ENCODE results near the gene ARCN1.

ARCN1 gene

DNA sequence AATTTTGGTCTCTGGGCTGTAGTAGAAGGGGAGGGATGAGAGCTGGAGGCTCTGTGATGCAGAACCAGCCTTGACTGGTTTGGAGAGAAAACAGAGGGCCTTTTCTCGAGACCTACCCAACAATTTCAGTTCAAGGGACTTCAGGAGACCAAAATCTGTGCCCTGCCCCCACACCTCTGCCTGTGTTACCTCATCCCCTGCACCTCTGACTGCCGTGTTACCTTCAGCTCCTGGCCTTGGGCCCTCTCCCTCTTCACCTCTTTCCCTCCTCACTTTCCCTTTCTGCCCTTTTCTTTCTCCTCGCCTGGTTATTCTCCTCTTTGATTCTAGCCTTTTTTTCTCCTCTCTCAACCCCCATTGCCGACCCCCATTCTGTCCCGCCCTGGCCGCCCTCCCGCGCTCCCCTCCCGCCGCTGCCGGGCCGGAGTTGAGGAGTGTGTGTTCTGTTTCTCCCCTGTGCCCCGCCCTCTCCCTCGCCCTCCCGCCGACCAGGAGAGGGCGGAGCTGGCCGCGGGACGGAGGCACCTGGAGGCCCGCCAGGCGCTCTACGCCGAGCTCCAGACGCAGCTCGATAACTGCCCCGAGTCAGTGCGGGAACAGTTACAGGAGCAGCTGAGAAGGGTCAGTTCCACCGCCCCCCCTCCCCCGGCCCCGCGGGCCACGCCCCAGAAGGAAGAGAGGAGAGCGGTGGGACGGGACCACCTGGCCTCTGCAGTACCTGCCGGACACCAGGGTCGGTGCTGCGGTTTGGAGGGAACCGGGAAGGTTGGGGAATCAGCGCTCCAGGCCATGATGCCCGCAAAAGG is 62.4 kb downstream of the ARCN1 start:
- Histone ChIP-seq H3K14ac (ENCODE audit: low read length in 2 of 2) (no peak overlapping the region), H3K79me1 (replicated peaks; ENCODE audit: low read length, poor library complexity, severe bottlenecking) (peaks cover 47% of the 10 kb centered on the region), H2BK120ac (ENCODE audit: low read depth, low read length) (no peak overlapping the region), H3K9me3 (ENCODE audit: control insufficient read depth, low read length) (no peaks in the 10 kb centered on the region), H4K8ac (ENCODE audit: low read length) (no peak overlapping the region), H3K4ac (ENCODE audit: low read depth in 1 of 2, low read length in 2 of 2) (peak overlapping the region in 1 of 2 experiments; percentile 38), H3K27me3 (ENCODE audit: control insufficient read depth in 1 of 2, insufficient read depth in 1 of 2, low read length in 2 of 2) (no peaks in the 10 kb centered on the region), H2BK5ac (ENCODE audit: low read depth, low read length, poor library complexity, severe bottlenecking) (no peak overlapping the region), H3K23ac (ENCODE audit: low read length in 2 of 2) (no peak overlapping the region), H2BK15ac (ENCODE audit: low read depth, poor library complexity, severe bottlenecking) (no peak overlapping the region), H2BK12ac (ENCODE audit: low read length in 2 of 2) (no peak overlapping the region), H3K4me1 (ENCODE audit: control insufficient read depth, insufficient read depth, low read depth, low read length) (peaks cover 33% of the 10 kb centered on the region), H3K27ac (ENCODE audit: low read length, poor library complexity, severe bottlenecking) (no peak overlapping the region), H4K91ac (ENCODE audit: low read length) (peak overlapping the region; percentile 45), H3K9ac (ENCODE audit: low read length) (peak overlapping the region; percentile 78), H2AFZ (ENCODE audit: low read depth, low read length) (no peak overlapping the region), H3K4me3 (ENCODE audit: insufficient read depth in 1 of 2, low read depth in 1 of 2, low read length in 2 of 2) (peak overlapping the region in 1 of 2 experiments; percentile 40), H3K18ac (ENCODE audit: low read depth in 1 of 2, low read length in 2 of 2) (peak overlapping the region; percentile 37 to 41), H2AK5ac (ENCODE audit: low read length, severe bottlenecking) (no peak overlapping the region), H3K36me3 (ENCODE audit: control insufficient read depth in 1 of 2, insufficient read depth in 2 of 2, low read depth in 1 of 2, low read length in 2 of 2) (peaks cover 82 to 94% of the 10 kb centered on the region in 2 experiments), H3K4me2 (ENCODE audit: low read length, poor library complexity, severe bottlenecking) (no peak overlapping the region)
- 36% methylated on average over 40 of the region's 41 CpGs for WGBS
- DNase-seq: peak; percentile 33

GRCh38 chr11:118635237-118635591 is 63.0 kb downstream of the ARCN1 start:
- no peak overlapping the region for H2AK5ac ChIP-seq (ENCODE audit: low read length, severe bottlenecking)
- H2BK15ac ChIP-seq (ENCODE audit: low read depth, poor library complexity, severe bottlenecking): no peak overlapping the region
- no peak overlapping the region for H3K18ac ChIP-seq (ENCODE audit: low read depth in 1 of 2, low read length in 2 of 2)
- H3K23ac ChIP-seq (ENCODE audit: low read length in 2 of 2): no peak overlapping the region
- DNase-seq: no peak
- H3K4me3 ChIP-seq (ENCODE audit: insufficient read depth in 1 of 2, low read depth in 1 of 2, low read length in 2 of 2): no peak overlapping the region
- 57% methylated on average over 15 of the region's 15 CpGs for WGBS
- no peaks in the 10 kb centered on the region for H3K27me3 ChIP-seq (ENCODE audit: control insufficient read depth in 1 of 2, insufficient read depth in 1 of 2, low read length in 2 of 2)
- H3K36me3 ChIP-seq (ENCODE audit: control insufficient read depth in 1 of 2, insufficient read depth in 2 of 2, low read depth in 1 of 2, low read length in 2 of 2): peaks cover 82 to 94% of the 10 kb centered on the region in 2 experiments
- no peak overlapping the region for H2BK5ac ChIP-seq (ENCODE audit: low read depth, low read length, poor library complexity, severe bottlenecking)
- no peak overlapping the region for H3K4me2 ChIP-seq (ENCODE audit: low read length, poor library complexity, severe bottlenecking)
- H3K14ac ChIP-seq (ENCODE audit: low read length in 2 of 2): no peak overlapping the region
- H3K4me1 ChIP-seq (ENCODE audit: control insufficient read depth, insufficient read depth, low read depth, low read length): peaks cover 32% of the 10 kb centered on the region
- H3K9me3 ChIP-seq (ENCODE audit: control insufficient read depth, low read length): no peaks in the 10 kb centered on the region
- H3K9ac ChIP-seq (ENCODE audit: low read length): peak overlapping the region; percentile 6
- H2BK12ac ChIP-seq (ENCODE audit: low read length in 2 of 2): no peak overlapping the region
- no peak overlapping the region for H4K8ac ChIP-seq (ENCODE audit: low read length)
- no peak overlapping the region for H2BK120ac ChIP-seq (ENCODE audit: low read depth, low read length)
- H2AFZ ChIP-seq (ENCODE audit: low read depth, low read length): no peak overlapping the region
- H3K79me1 ChIP-seq (replicated peaks; ENCODE audit: low read length, poor library complexity, severe bottlenecking): peaks cover 49% of the 10 kb centered on the region
- no peak overlapping the region for H3K27ac ChIP-seq (ENCODE audit: low read length, poor library complexity, severe bottlenecking)
- H3K4ac ChIP-seq (ENCODE audit: low read depth in 1 of 2, low read length in 2 of 2): no peak overlapping the region
- H4K91ac ChIP-seq (ENCODE audit: low read length): no peak overlapping the region

DNA sequence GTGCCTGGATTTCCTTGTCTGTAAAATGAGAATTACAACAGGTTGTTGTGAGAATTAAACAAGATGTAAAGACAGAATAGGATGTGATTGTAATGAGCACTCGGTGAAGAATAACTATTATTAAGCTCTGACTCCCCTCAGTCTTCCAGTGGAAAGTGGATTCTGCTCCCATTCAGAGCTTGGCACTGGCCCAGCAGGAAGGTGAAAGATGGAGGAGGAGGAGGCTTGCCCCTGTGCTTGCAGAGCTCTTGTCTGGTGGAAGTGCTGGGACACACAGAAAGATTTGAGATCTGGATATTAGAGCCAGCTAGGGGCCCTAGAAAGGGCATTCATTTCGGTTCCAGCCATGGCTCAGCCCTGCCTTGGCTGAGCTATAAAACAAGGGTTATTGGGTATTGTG is 63.4 kb downstream of the ARCN1 start:
- Histone ChIP-seq H2AK5ac (ENCODE audit: low read length, severe bottlenecking) (no peak overlapping the region), H2BK120ac (ENCODE audit: low read depth, low read length) (no peak overlapping the region), H3K79me1 (replicated peaks; ENCODE audit: low read length, poor library complexity, severe bottlenecking) (peaks cover 49% of the 10 kb centered on the region), H4K91ac (ENCODE audit: low read length) (no peak overlapping the region), H3K27ac (ENCODE audit: low read length, poor library complexity, severe bottlenecking) (no peak overlapping the region), H2AFZ (ENCODE audit: low read depth, low read length) (no peak overlapping the region), H3K9ac (ENCODE audit: low read length) (peak overlapping the region; percentile 6), H3K4me3 (ENCODE audit: insufficient read depth in 1 of 2, low read depth in 1 of 2, low read length in 2 of 2) (no peak overlapping the region), H2BK5ac (ENCODE audit: low read depth, low read length, poor library complexity, severe bottlenecking) (no peak overlapping the region), H3K4me1 (ENCODE audit: control insufficient read depth, insufficient read depth, low read depth, low read length) (peaks cover 33% of the 10 kb centered on the region), H3K4me2 (ENCODE audit: low read length, poor library complexity, severe bottlenecking) (no peak overlapping the region), H4K8ac (ENCODE audit: low read length) (no peak overlapping the region), H3K4ac (ENCODE audit: low read depth in 1 of 2, low read length in 2 of 2) (no peak overlapping the region), H3K36me3 (ENCODE audit: control insufficient read depth in 1 of 2, insufficient read depth in 2 of 2, low read depth in 1 of 2, low read length in 2 of 2) (peaks cover 82 to 94% of the 10 kb centered on the region in 2 experiments), H3K23ac (ENCODE audit: low read length in 2 of 2) (no peak overlapping the region), H3K18ac (ENCODE audit: low read depth in 1 of 2, low read length in 2 of 2) (no peak overlapping the region), H3K9me3 (ENCODE audit: control insufficient read depth, low read length) (no peaks in the 10 kb centered on the region), H3K14ac (ENCODE audit: low read length in 2 of 2) (no peak overlapping the region), H3K27me3 (ENCODE audit: control insufficient read depth in 1 of 2, insufficient read depth in 1 of 2, low read length in 2 of 2) (no peaks in the 10 kb centered on the region), H2BK15ac (ENCODE audit: low read depth, poor library complexity, severe bottlenecking) (no peak overlapping the region), H2BK12ac (ENCODE audit: low read length in 2 of 2) (no peak overlapping the region)
- DNase-seq: no peak
- 91% methylated on average over 2 of the region's 2 CpGs for WGBS

DNA sequence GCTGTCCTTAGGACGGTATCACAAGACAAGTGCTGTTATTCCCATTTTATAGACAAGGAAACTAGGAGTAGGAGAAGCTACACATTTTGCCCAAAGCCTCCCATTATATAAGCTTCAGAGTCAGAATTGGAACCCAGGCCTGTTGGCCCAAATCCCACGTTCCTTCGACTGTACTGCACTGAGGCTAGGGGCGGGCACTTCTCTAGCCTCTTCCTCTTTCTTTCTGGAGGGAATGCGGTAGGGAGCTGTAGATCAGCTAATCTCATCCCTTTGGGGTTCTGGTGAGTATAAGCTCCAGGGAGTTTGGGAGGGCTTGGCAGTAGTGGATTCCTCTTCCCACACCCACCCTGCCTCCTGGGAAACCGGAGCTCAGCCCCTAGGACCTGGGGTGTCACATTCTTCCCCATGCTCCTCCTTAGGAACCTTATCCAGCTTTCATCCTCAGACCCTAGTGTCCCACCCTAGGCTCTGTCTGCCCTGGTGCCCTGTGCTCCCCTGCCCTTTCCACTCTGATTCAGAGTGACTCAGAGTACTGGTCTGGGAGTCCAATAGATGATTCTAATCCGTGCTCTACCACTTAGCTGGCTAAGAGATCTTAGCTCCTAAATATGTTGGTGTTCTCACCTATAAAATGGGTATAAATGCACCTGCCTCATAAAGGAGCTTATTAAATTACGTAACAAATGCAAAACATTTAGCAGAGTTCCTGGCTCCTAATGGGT is 64.5 kb downstream of the ARCN1 start:
- H3K18ac ChIP-seq (ENCODE audit: low read depth in 1 of 2, low read length in 2 of 2): no peak overlapping the region
- H3K27ac ChIP-seq (ENCODE audit: low read length, poor library complexity, severe bottlenecking): no peak overlapping the region
- no peak overlapping the region for H2AFZ ChIP-seq (ENCODE audit: low read depth, low read length)
- no peak for DNase-seq
- 81% methylated on average over 7 of the region's 8 CpGs for WGBS
- H2BK12ac ChIP-seq (ENCODE audit: low read length in 2 of 2): no peak overlapping the region
- H4K8ac ChIP-seq (ENCODE audit: low read length): no peak overlapping the region
- peak overlapping the region in 1 of 2 experiments; percentile 32 for H3K4me3 ChIP-seq (ENCODE audit: insufficient read depth in 1 of 2, low read depth in 1 of 2, low read length in 2 of 2)
- no peaks in the 10 kb centered on the region for H3K27me3 ChIP-seq (ENCODE audit: control insufficient read depth in 1 of 2, insufficient read depth in 1 of 2, low read length in 2 of 2)
- H3K4me2 ChIP-seq (ENCODE audit: low read length, poor library complexity, severe bottlenecking): no peak overlapping the region
- peaks cover 82 to 94% of the 10 kb centered on the region in 2 experiments for H3K36me3 ChIP-seq (ENCODE audit: control insufficient read depth in 1 of 2, insufficient read depth in 2 of 2, low read depth in 1 of 2, low read length in 2 of 2)
- H3K9me3 ChIP-seq (ENCODE audit: control insufficient read depth, low read length): no peaks in the 10 kb centered on the region
- peak overlapping the region; percentile 24 for H3K9ac ChIP-seq (ENCODE audit: low read length)
- H4K91ac ChIP-seq (ENCODE audit: low read length): no peak overlapping the region
- peaks cover 47% of the 10 kb centered on the region for H3K79me1 ChIP-seq (replicated peaks; ENCODE audit: low read length, poor library complexity, severe bottlenecking)
- peaks cover 36% of the 10 kb centered on the region for H3K4me1 ChIP-seq (ENCODE audit: control insufficient read depth, insufficient read depth, low read depth, low read length)
- H3K23ac ChIP-seq (ENCODE audit: low read length in 2 of 2): no peak overlapping the region
- H3K14ac ChIP-seq (ENCODE audit: low read length in 2 of 2): no peak overlapping the region
- H2BK15ac ChIP-seq (ENCODE audit: low read depth, poor library complexity, severe bottlenecking): no peak overlapping the region
- no peak overlapping the region for H3K4ac ChIP-seq (ENCODE audit: low read depth in 1 of 2, low read length in 2 of 2)
- no peak overlapping the region for H2BK120ac ChIP-seq (ENCODE audit: low read depth, low read length)
- H2AK5ac ChIP-seq (ENCODE audit: low read length, severe bottlenecking): no peak overlapping the region
- no peak overlapping the region for H2BK5ac ChIP-seq (ENCODE audit: low read depth, low read length, poor library complexity, severe bottlenecking)
